SIG-M5 (cell line): ENCODE results near the gene SLAMF1.
"Not testable (repeated sequence)": the region's sequence is repeated elsewhere in the genome, so short reads cannot be mapped to it uniquely, and the experiment has no call there.

ENCODE experiments used
- DNase-seq: peaks from one replicate; lab custom pipeline; 2025; lab: John Stamatoyannopoulos, UW

SLAMF1 gene

GRCh38 chr1:160665330-160666078, 18.7 kb upstream of the SLAMF1 start:
- no peak for DNase-seq

- no peak for DNase-seq
Observed at GRCh38 chr1:160664573-160665051, 17.8 kb upstream of the SLAMF1 start.

GRCh38 chr1:160662910-160663309, 16.1 kb upstream of the SLAMF1 start:
- no peak for DNase-seq

GRCh38 chr1:160659566-160659965, 12.7 kb upstream of the SLAMF1 start:
- DNase-seq: no peak

GRCh38 chr1:160658814-160659193, 12.0 kb upstream of the SLAMF1 start:
- DNase-seq: no peak

GRCh38 chr1:160658162-160658813, 11.4 kb upstream of the SLAMF1 start:
- no peak for DNase-seq

GRCh38 chr1:160657250-160657781, 10.5 kb upstream of the SLAMF1 start:
- DNase-seq: peak; percentile 59

GRCh38 chr1:160656737-160657136, 9.9 kb upstream of the SLAMF1 start:
- no peak for DNase-seq

GRCh38 chr1:160653620-160654016, 6.8 kb upstream of the SLAMF1 start:
- DNase-seq: no peak

- no peak for DNase-seq
Observed at GRCh38 chr1:160652924-160653619, 6.2 kb upstream of the SLAMF1 start.

GRCh38 chr1:160652065-160652641, 5.3 kb upstream of the SLAMF1 start:
- not testable (repeated sequence) for DNase-seq

- DNase-seq: no peak
Observed at GRCh38 chr1:160651433-160652064, 4.7 kb upstream of the SLAMF1 start.

GRCh38 chr1:160647329-160647720, 481 bp upstream of the SLAMF1 start:
- DNase-seq: no peak

- DNase-seq: no peak
Observed at GRCh38 chr1:160646180-160646579, 664 bp downstream of the SLAMF1 start.

GRCh38 chr1:160645386-160646130, 1.3 kb downstream of the SLAMF1 start:
- no peak for DNase-seq

- DNase-seq: no peak
Observed at GRCh38 chr1:160644399-160644798, 2.4 kb downstream of the SLAMF1 start.

- no peak for DNase-seq
Observed at GRCh38 chr1:160643138-160643537, 3.7 kb downstream of the SLAMF1 start.

GRCh38 chr1:160642281-160642644, 4.6 kb downstream of the SLAMF1 start:
- no peak for DNase-seq

GRCh38 chr1:160641323-160642280, 5.2 kb downstream of the SLAMF1 start:
- DNase-seq: no peak
